PC-9 (cell line): ENCODE data around the gene ASB3.

Source experiments
- EZH2 ChIP-seq: fragments of 200-600 bp; sonication (generic); IDR thresholded peaks from 2 replicates; pipeline ENCODE4 v1.8.0; 2017; ENCODE audit warnings: antibody characterized with exemption, low read depth
- TF ChIP-seq, protein P1 (sequence below): fragments of 200-600 bp; sonication (generic); conservative IDR thresholded peaks from 2 replicates; pipeline ENCODE4 v1.6.1; 2017; ENCODE audit warnings: mixed run types, antibody characterized with exemption, mild to moderate bottlenecking, moderate library complexity

DNA sequence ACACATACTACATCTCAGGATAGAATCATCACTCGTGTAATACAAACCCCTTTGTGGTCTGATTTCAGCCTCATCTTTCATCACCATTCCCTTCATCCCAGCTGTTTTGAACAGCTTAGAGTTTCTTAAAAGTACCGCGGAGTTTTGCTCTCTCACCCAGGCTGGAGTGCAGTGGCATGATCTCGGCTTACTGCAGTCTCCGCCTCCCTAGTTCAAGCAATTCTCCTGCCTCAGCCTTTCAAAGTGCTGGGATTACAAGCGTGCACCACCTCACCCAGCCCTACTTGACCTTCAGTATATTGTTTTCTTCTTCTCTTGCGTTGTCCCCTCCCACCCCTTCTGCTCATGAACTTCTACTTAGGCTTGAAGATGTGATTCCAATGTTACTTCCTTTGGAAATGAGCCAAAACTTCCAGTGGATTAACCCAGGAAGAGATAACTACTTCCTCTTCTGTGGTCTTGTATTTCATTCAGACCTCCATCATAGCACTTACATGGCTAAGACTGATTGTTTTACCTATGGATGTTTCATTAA is 15.9 kb upstream of the ASB3 start:
- TF ChIP-seq, protein P1, sequence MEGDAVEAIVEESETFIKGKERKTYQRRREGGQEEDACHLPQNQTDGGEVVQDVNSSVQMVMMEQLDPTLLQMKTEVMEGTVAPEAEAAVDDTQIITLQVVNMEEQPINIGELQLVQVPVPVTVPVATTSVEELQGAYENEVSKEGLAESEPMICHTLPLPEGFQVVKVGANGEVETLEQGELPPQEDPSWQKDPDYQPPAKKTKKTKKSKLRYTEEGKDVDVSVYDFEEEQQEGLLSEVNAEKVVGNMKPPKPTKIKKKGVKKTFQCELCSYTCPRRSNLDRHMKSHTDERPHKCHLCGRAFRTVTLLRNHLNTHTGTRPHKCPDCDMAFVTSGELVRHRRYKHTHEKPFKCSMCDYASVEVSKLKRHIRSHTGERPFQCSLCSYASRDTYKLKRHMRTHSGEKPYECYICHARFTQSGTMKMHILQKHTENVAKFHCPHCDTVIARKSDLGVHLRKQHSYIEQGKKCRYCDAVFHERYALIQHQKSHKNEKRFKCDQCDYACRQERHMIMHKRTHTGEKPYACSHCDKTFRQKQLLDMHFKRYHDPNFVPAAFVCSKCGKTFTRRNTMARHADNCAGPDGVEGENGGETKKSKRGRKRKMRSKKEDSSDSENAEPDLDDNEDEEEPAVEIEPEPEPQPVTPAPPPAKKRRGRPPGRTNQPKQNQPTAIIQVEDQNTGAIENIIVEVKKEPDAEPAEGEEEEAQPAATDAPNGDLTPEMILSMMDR = no peak
- TF ChIP-seq EZH2 = no peak
